C4-2B (cell line): ENCODE data around the gene EEPD1.
"Not testable (repeated sequence)": the region's sequence is repeated elsewhere in the genome, so short reads cannot be mapped to it uniquely, and the experiment has no call there.

Experiments used
- H3K27ac ChIP-seq: fragments of 450-650 bp; 2 replicates; pipeline ENCODE4 v1.5.1; 2017
- CTCF ChIP-seq: fragments of 450-650 bp; conservative IDR thresholded peaks from 2 replicates; pipeline ENCODE4 v1.5.1; 2017; ENCODE audit warnings: mild to moderate bottlenecking
- ZFX ChIP-seq: fragments of 450-650 bp; IDR thresholded peaks from 2 replicates; pipeline ENCODE4 v1.6.1; 2017

Gene EEPD1

GRCh38 chr7:36228039-36228438, 75.0 kb downstream of the EEPD1 start:
- TF ChIP-seq ZFX, result no peak
- TF ChIP-seq CTCF, result no peak
- no peak overlapping the region for H3K27ac ChIP-seq

- H3K27ac ChIP-seq, result no peak overlapping the region
- TF ChIP-seq CTCF (no peak), ZFX (no peak)
Observed at GRCh38 chr7:36231406-36231805, 78.4 kb downstream of the EEPD1 start.

GRCh38 chr7:36232555-36232954, 79.5 kb downstream of the EEPD1 start:
- H3K27ac ChIP-seq, result peak overlapping the region; percentile 56
- TF ChIP-seq ZFX, result no peak
- TF ChIP-seq CTCF, result no peak

GRCh38 chr7:36232971-36233550, 80.0 kb downstream of the EEPD1 start:
- H3K27ac ChIP-seq, result peak overlapping the region; percentile 56
- TF ChIP-seq ZFX, result no peak
- no peak for TF ChIP-seq CTCF

GRCh38 chr7:36236073-36236472, 83.0 kb downstream of the EEPD1 start:
- no peak overlapping the region for H3K27ac ChIP-seq
- no peak for TF ChIP-seq CTCF
- no peak for TF ChIP-seq ZFX

GRCh38 chr7:36238138-36238537, 85.1 kb downstream of the EEPD1 start:
- no peak overlapping the region for H3K27ac ChIP-seq

GRCh38 chr7:36243356-36243755, 90.3 kb downstream of the EEPD1 start:
- not testable (repeated sequence) for H3K27ac ChIP-seq

More at GRCh38 chr7:36238138-36238537, 85.1 kb downstream of the EEPD1 start:
- no peak for TF ChIP-seq CTCF
- TF ChIP-seq ZFX, result no peak

GRCh38 chr7:36244001-36244400, 90.9 kb downstream of the EEPD1 start:
- not testable (repeated sequence) for H3K27ac ChIP-seq
